Epithelial cell of umbilical artery (primary cell): ENCODE results near the gene FAM83E. TPM values are rescaled to one million over a fixed set of nuclear protein-coding genes. Genes with fewer than 3 reads are reported as not detected.

Source experiments
- total RNA-seq: library from RNA; depleted of rRNA; stranded (reverse); fragments of >200 nt; gene quantifications from 2 replicates; pipeline ENCODE4 v1.2.3, GENCODE V29; 2014

FAM83E gene
- 0.65 and 1.1 TPM in 2 replicates for total RNA-seq

GRCh38 chr19:48614436-48615230 is at the start of gene FAM83E:
TSS of gene FAM83E (minus strand) at chr19:48615076. CDS start at chr19:48613372, 1,704 bp downstream.

GRCh38 chr19:48646001-48646721 is 31.3 kb upstream of the FAM83E start, which contains the start of gene CA11:
TSS of gene CA11 (minus strand) at chr19:48646187. CDS start at chr19:48645632, 555 bp downstream.

GRCh38 chr19:48636859-48637448 is 22.1 kb upstream of the FAM83E start, which contains the start of gene DBP:
TSS of gene DBP (minus strand) at chr19:48637379. CDS start at chr19:48636994, 385 bp downstream.

GRCh38 chr19:48618916-48619691 is 4.2 kb upstream of the FAM83E start, which contains the start of the genes RPL18 and SPHK2:
TSS of gene RPL18 (minus strand) at chr19:48619178. CDS start at chr19:48619143, 35 bp downstream.
TSS of gene SPHK2 (plus strand) at chr19:48619506. CDS start at chr19:48620515, 1,009 bp downstream.

GRCh38 chr19:48606463-48607358 is 8.2 kb downstream of the FAM83E start, which contains the start of gene SPACA4:
TSS of gene SPACA4 (plus strand) at chr19:48606742. CDS start at chr19:48606979, 237 bp downstream.

Other genes starting within 250 kb of the FAM83E start
- 29.8 and 35.1 TPM in 2 replicates for gene KDELR1, start 223.5 kb downstream of the FAM83E start, total RNA-seq
- 0.15 and 0.32 TPM in 2 replicates for gene GRIN2D, start 221.4 kb downstream of the FAM83E start, total RNA-seq
- 44.5 and 65.8 TPM in 2 replicates for gene GRWD1, start 169.1 kb downstream of the FAM83E start, total RNA-seq
- 0.30 and 0.32 TPM in 2 replicates for gene KCNJ14, start 159.5 kb downstream of the FAM83E start, total RNA-seq
- 66.7 and 101 TPM in 2 replicates for gene CYTH2, start 145.7 kb downstream of the FAM83E start, total RNA-seq
- gene LMTK3, start 103.2 kb downstream of the FAM83E start, total RNA-seq: under 0.01 and 0.61 TPM in 2 replicates
- gene SULT2B1, start 62.9 kb downstream of the FAM83E start, total RNA-seq: not detected in 2 replicates
- not detected in 2 replicates for gene SPACA4, start 8.3 kb downstream of the FAM83E start, total RNA-seq
- gene RPL18, start 4.1 kb upstream of the FAM83E start, total RNA-seq: 2,633 and 3,123 TPM in 2 replicates
- gene SPHK2, start 4.4 kb upstream of the FAM83E start, total RNA-seq: 8.4 and 10.5 TPM in 2 replicates
- gene DBP, start 22.3 kb upstream of the FAM83E start, total RNA-seq: 1.2 and 1.6 TPM in 2 replicates
- gene CA11, start 31.1 kb upstream of the FAM83E start, total RNA-seq: 0.65 and 1.2 TPM in 2 replicates
- gene NTN5, start 57.9 kb upstream of the FAM83E start, total RNA-seq: not detected in 2 replicates
- gene FUT2, start 80.9 kb upstream of the FAM83E start, total RNA-seq: not detected in 2 replicates
- gene MAMSTR, start 104.6 kb upstream of the FAM83E start, total RNA-seq: 0.32 TPM in 1 of 2 replicates, not detected in the other
- 68.2 and 85.8 TPM in 2 replicates for gene RASIP1, start 125.5 kb upstream of the FAM83E start, total RNA-seq
- 0.30 and 0.32 TPM in 2 replicates for gene IZUMO1, start 131.8 kb upstream of the FAM83E start, total RNA-seq
- gene FUT1, start 137.6 kb upstream of the FAM83E start, total RNA-seq: 5.5 and 6.4 TPM in 2 replicates
- not detected in 2 replicates for gene FGF21, start 140.4 kb upstream of the FAM83E start, total RNA-seq
- 47.4 TPM in 2 replicates for gene BCAT2, start 196.0 kb upstream of the FAM83E start, total RNA-seq
- 5.8 and 13.2 TPM in 2 replicates for gene HSD17B14, start 221.4 kb upstream of the FAM83E start, total RNA-seq